Testis (tissue), 2 donors: ENCODE results near the gene LDHD.
"Not testable (repeated sequence)": the region's sequence is repeated elsewhere in the genome, so short reads cannot be mapped to it uniquely, and the experiment has no call there.

ENCODE experiments used
- POLR2A ChIP-seq: fragments of 450-650 bp; IDR thresholded peaks from one replicate; pipeline ENCODE4 v1.6.1; 2017; ENCODE audit warnings: antibody characterized with exemption, mild to moderate bottlenecking, moderate library complexity
- TF ChIP-seq, protein P1 (sequence below), 3 experiments: fragments of 450-650 bp in 2 of 3; fragments of 200-600 bp in 1 of 3; sonication (generic) in 1 of 3; IDR thresholded peaks; one replicate each; pipeline ENCODE4 v1.5.1; 2016 to 2019; ENCODE audit warnings: antibody characterized with exemption in 3 of 3, mild to moderate bottlenecking in 2 of 3, moderate library complexity in 1 of 3

DNA sequence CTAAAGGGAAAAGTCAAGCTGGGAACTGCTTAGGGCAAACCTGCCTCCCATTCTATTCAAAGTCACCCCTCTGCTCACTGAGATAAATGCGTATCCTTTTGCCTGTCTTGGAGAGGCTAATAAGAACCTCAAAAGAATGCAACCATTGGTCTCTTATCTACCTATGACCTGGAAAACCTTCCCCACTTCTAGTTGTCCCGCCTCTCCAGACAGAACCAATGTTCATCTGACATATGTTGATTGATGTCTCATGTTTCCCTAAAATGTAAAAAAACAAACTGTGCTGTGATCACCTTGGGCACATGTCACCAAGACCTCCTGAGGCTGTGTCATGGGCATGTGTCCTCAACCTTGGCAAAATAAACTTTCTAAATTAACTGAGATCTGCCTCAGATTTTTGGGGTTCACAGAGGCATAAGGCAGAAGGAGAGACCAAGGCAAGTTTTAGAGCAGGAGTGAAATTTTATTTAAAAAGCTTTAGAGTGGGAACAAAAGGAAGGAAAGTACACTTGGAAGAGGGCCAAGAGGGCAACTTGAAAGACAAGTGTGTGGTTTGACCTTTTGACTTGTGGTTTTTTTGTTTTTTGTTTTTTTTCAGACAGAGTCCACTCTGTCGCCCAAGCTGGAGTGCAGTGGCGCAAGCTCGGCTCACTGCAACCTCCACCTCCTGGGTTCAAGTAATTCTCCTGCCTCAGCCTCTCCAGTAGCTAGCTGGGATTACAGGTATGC lies 13.0 kb upstream of the LDHD start:
- TF ChIP-seq, protein P1, sequence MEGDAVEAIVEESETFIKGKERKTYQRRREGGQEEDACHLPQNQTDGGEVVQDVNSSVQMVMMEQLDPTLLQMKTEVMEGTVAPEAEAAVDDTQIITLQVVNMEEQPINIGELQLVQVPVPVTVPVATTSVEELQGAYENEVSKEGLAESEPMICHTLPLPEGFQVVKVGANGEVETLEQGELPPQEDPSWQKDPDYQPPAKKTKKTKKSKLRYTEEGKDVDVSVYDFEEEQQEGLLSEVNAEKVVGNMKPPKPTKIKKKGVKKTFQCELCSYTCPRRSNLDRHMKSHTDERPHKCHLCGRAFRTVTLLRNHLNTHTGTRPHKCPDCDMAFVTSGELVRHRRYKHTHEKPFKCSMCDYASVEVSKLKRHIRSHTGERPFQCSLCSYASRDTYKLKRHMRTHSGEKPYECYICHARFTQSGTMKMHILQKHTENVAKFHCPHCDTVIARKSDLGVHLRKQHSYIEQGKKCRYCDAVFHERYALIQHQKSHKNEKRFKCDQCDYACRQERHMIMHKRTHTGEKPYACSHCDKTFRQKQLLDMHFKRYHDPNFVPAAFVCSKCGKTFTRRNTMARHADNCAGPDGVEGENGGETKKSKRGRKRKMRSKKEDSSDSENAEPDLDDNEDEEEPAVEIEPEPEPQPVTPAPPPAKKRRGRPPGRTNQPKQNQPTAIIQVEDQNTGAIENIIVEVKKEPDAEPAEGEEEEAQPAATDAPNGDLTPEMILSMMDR (IDR thresholded peaks at IDR 0.05), result not testable (repeated sequence)
- TF ChIP-seq POLR2A, result not testable (repeated sequence)
